Hepatocyte (in vitro differentiated cells): ENCODE data around the gene SAPCD2. TPM values are rescaled to one million over a fixed set of nuclear protein-coding genes. Genes with fewer than 3 reads are reported as not detected.

ENCODE experiments used
- DNase-seq: peaks from one replicate; pipeline ENCODE4 v3.0.0-alpha.2; 2016; ENCODE audit warnings: low spot score
- H2AFZ ChIP-seq: fragments of 200-600 bp; sonication (generic); 2 replicates; pipeline ENCODE4 v1.6.0; 2016; ENCODE audit warnings: antibody characterized with exemption, mild to moderate bottlenecking
- H3K27ac ChIP-seq: fragments of 200-600 bp; sonication (generic); 2 replicates; pipeline ENCODE4 v1.5.1; 2016; ENCODE audit warnings: mild to moderate bottlenecking
- H3K27me3 ChIP-seq: fragments of 200-600 bp; sonication (generic); 2 replicates; pipeline ENCODE4 v1.6.1; 2016
- H3K36me3 ChIP-seq: fragments of 200-600 bp; sonication (generic); replicated peaks from 2 replicates; pipeline ENCODE4 v1.5.1; 2016; ENCODE audit warnings: low read depth; ENCODE audit not compliant: insufficient read depth
- H3K4me1 ChIP-seq: fragments of 200-600 bp; sonication (generic); 2 replicates; pipeline ENCODE4 v1.5.1; 2016; ENCODE audit warnings: mild to moderate bottlenecking, moderate library complexity; ENCODE audit not compliant: insufficient read depth
- H3K4me2 ChIP-seq: fragments of 200-600 bp; sonication (generic); 2 replicates; pipeline ENCODE4 v1.6.0; 2016
- H3K4me3 ChIP-seq: fragments of 200-600 bp; sonication (generic); 2 replicates; pipeline ENCODE4 v1.5.1; 2016; ENCODE audit warnings: mild to moderate bottlenecking
- H3K79me2 ChIP-seq: fragments of 200-600 bp; sonication (generic); 2 replicates; pipeline ENCODE4 v1.6.0; 2017; ENCODE audit warnings: mild to moderate bottlenecking
- H3K9me2 ChIP-seq: fragments of 200-600 bp; sonication (generic); replicated peaks from 2 replicates; pipeline ENCODE4 v1.6.0; 2017; ENCODE audit warnings: mild to moderate bottlenecking; ENCODE audit not compliant: insufficient read depth
- H3K9me3 ChIP-seq: fragments of 200-600 bp; sonication (generic); 2 replicates; pipeline ENCODE4 v1.5.1; 2016; ENCODE audit warnings: low read depth, mild to moderate bottlenecking
- H4K20me1 ChIP-seq: fragments of 200-600 bp; sonication (generic); 2 replicates; pipeline ENCODE4 v1.6.0; 2016; ENCODE audit warnings: mild to moderate bottlenecking; ENCODE audit not compliant: insufficient read depth, poor library complexity, severe bottlenecking
- EZH2 ChIP-seq: fragments of 200-600 bp; sonication (generic); IDR thresholded peaks from 2 replicates; pipeline ENCODE4 v1.6.1; 2016; ENCODE audit warnings: antibody characterized with exemption, mild to moderate bottlenecking, borderline replicate concordance
- EZH2phosphoT487 ChIP-seq: fragments of 200-600 bp; sonication (generic); IDR thresholded peaks from one replicate; pipeline ENCODE4 v1.6.1; 2018; ENCODE audit warnings: antibody characterized with exemption, mild to moderate bottlenecking, low read depth, moderate library complexity; ENCODE audit not compliant: unreplicated experiment, severe bottlenecking
- WGBS: methylation state at CpG from one replicate; pipeline ENCODE4 v1.1.6; 2016; ENCODE audit warnings: low lambda C conversion rate; ENCODE audit errors: missing lambda C conversion rate; 5-methylcytosine and 5-hydroxymethylcytosine counted together
- polyA plus RNA-seq: library from polyadenylated mRNA; unstranded; fragments of >200 nt; fragmentation: Nextera tagmentation; extraction: Ambion mirVana; gene quantifications from 2 replicates; pipeline ENCODE4 v1.2.1, GENCODE V29; 2016
- total RNA-seq: library from RNA; depleted of rRNA; stranded (reverse); fragments of >200 nt; gene quantifications from 2 replicates; pipeline ENCODE4 v1.2.3, GENCODE V29; 2014
- TF ChIP-seq, protein P1 (sequence below): fragments of 200-600 bp; sonication (generic); IDR thresholded peaks from 2 replicates; pipeline ENCODE4 v1.5.1; 2016; ENCODE audit warnings: antibody characterized with exemption, mild to moderate bottlenecking; ENCODE audit not compliant: poor library complexity

SAPCD2 gene
- total and polyA plus RNA-seq, 2 experiments from 2014 or later = 4.8 to 7.5 TPM

GRCh38 chr9:137026828-137027227 is 43.5 kb downstream of the SAPCD2 start:
- peak overlapping the region; percentile 88 for H3K4me2 ChIP-seq
- H3K36me3 ChIP-seq = no peaks in the 10 kb centered on the region
- WGBS = 94% methylated on average over 4 of the region's 4 CpGs
- H4K20me1 ChIP-seq = no peaks in the 10 kb centered on the region
- no peak overlapping the region for H3K4me3 ChIP-seq
- peaks cover 20% of the 10 kb centered on the region for H3K4me1 ChIP-seq
- no peaks in the 10 kb centered on the region for H3K79me2 ChIP-seq
- H3K27ac ChIP-seq = no peak overlapping the region
- no peaks in the 10 kb centered on the region for H3K9me3 ChIP-seq
- DNase-seq = no peak
- H2AFZ ChIP-seq = no peak overlapping the region
- TF ChIP-seq EZH2phosphoT487 (no peak), EZH2 (no peak)
- TF ChIP-seq, protein P1, sequence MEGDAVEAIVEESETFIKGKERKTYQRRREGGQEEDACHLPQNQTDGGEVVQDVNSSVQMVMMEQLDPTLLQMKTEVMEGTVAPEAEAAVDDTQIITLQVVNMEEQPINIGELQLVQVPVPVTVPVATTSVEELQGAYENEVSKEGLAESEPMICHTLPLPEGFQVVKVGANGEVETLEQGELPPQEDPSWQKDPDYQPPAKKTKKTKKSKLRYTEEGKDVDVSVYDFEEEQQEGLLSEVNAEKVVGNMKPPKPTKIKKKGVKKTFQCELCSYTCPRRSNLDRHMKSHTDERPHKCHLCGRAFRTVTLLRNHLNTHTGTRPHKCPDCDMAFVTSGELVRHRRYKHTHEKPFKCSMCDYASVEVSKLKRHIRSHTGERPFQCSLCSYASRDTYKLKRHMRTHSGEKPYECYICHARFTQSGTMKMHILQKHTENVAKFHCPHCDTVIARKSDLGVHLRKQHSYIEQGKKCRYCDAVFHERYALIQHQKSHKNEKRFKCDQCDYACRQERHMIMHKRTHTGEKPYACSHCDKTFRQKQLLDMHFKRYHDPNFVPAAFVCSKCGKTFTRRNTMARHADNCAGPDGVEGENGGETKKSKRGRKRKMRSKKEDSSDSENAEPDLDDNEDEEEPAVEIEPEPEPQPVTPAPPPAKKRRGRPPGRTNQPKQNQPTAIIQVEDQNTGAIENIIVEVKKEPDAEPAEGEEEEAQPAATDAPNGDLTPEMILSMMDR = no peak
- no peaks in the 10 kb centered on the region for H3K27me3 ChIP-seq
- no peaks in the 10 kb centered on the region for H3K9me2 ChIP-seq

- Histone ChIP-seq H3K4me1 (peaks cover 20% of the 10 kb centered on the region), H3K27me3 (no peaks in the 10 kb centered on the region), H3K4me3 (no peak overlapping the region), H3K9me2 (no peaks in the 10 kb centered on the region), H3K27ac (no peak overlapping the region), H3K9me3 (no peaks in the 10 kb centered on the region), H3K36me3 (no peaks in the 10 kb centered on the region), H3K4me2 (no peak overlapping the region), H4K20me1 (no peaks in the 10 kb centered on the region), H2AFZ (no peak overlapping the region), H3K79me2 (no peaks in the 10 kb centered on the region)
- WGBS = 100% methylated on average over 1 of the region's 2 CpGs
- no peak for DNase-seq
- no peak for TF ChIP-seq EZH2phosphoT487
- TF ChIP-seq, protein P1 = no peak
- no peak for TF ChIP-seq EZH2
These were observed 44.0 kb downstream of the SAPCD2 start for GRCh38 chr9:137026384-137026783.

- Histone ChIP-seq H3K27me3 (no peaks in the 10 kb centered on the region), H4K20me1 (no peaks in the 10 kb centered on the region), H3K79me2 (no peaks in the 10 kb centered on the region), H3K4me2 (no peak overlapping the region), H3K36me3 (no peaks in the 10 kb centered on the region), H3K27ac (no peak overlapping the region), H3K4me3 (no peak overlapping the region), H2AFZ (no peak overlapping the region), H3K9me2 (no peaks in the 10 kb centered on the region), H3K4me1 (peaks cover 20% of the 10 kb centered on the region), H3K9me3 (no peaks in the 10 kb centered on the region)
- no peak for DNase-seq
- WGBS = 92% methylated on average over 20 of the region's 21 CpGs
- no peak for TF ChIP-seq EZH2phosphoT487
- TF ChIP-seq, protein P1 = no peak
- TF ChIP-seq EZH2 = no peak
These were observed 44.8 kb downstream of the SAPCD2 start for GRCh38 chr9:137025517-137025966.

GRCh38 chr9:137023583-137023991 is 46.8 kb downstream of the SAPCD2 start:
- Histone ChIP-seq H4K20me1 (no peaks in the 10 kb centered on the region), H3K9me2 (no peaks in the 10 kb centered on the region), H3K4me3 (no peak overlapping the region), H3K27me3 (no peaks in the 10 kb centered on the region), H3K4me1 (peaks cover 9% of the 10 kb centered on the region), H3K36me3 (no peaks in the 10 kb centered on the region), H3K27ac (no peak overlapping the region), H3K4me2 (no peak overlapping the region), H3K79me2 (no peaks in the 10 kb centered on the region), H2AFZ (no peak overlapping the region), H3K9me3 (no peaks in the 10 kb centered on the region)
- no peak for DNase-seq
- TF ChIP-seq EZH2phosphoT487 (no peak), EZH2 (no peak)
- TF ChIP-seq, protein P1 = no peak
- WGBS = 86% methylated on average over 12 of the region's 15 CpGs
